Measurements from ENCODE around the gene GLDC. TPM values are rescaled to one million over a fixed set of nuclear protein-coding genes. Genes with fewer than 3 reads are reported as not detected.

Gene GLDC
- total and polyA plus RNA-seq, 4 donors: 26.7 to 102 (median 59.3) TPM

- TF ChIP-seq FOXA2 (IDR thresholded peaks at IDR 0.05) (no peak), HNF4A (conservative IDR thresholded peaks at IDR 0.05) (no peak), REST (IDR thresholded peaks at IDR 0.05) (no peak), RXRA (IDR thresholded peaks at IDR 0.05) (no peak), YY1 (IDR thresholded peaks at IDR 0.05) (no peak), HNF4G (IDR thresholded peaks at IDR 0.05) (no peak), SP1 (IDR thresholded peaks at IDR 0.05) (no peak), NR2F2 (IDR thresholded peaks at IDR 0.05) (no peak), GABPA (IDR thresholded peaks at IDR 0.05 in 1 of 2, conservative IDR thresholded peaks at IDR 0.05 in 1 of 2) (no peak), TAF1 (conservative IDR thresholded peaks at IDR 0.05) (no peak), FOXA1 (IDR thresholded peaks at IDR 0.05) (no peak), JUND (IDR thresholded peaks at IDR 0.05) (no peak), CTCF (IDR thresholded peaks at IDR 0.05; ENCODE audit: low read depth, low read length, missing input control) (no peak), EGR1 (IDR thresholded peaks at IDR 0.05; ENCODE audit: low read depth in 2 of 2) (no peak), RAD21 (IDR thresholded peaks at IDR 0.05) (no peak), ZBTB33 (IDR thresholded peaks at IDR 0.05) (no peak)
- TF ChIP-seq, protein P1, sequence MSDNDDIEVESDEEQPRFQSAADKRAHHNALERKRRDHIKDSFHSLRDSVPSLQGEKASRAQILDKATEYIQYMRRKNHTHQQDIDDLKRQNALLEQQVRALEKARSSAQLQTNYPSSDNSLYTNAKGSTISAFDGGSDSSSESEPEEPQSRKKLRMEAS (IDR thresholded peaks at IDR 0.05): no peak
- TF ChIP-seq, protein P2, sequence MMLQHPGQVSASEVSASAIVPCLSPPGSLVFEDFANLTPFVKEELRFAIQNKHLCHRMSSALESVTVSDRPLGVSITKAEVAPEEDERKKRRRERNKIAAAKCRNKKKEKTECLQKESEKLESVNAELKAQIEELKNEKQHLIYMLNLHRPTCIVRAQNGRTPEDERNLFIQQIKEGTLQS (IDR thresholded peaks at IDR 0.05): no peak
- H3K4me3 ChIP-seq (ENCODE audit: low read depth in 1 of 3, low read length in 3 of 3): no peak overlapping the region
- H3K27me3 ChIP-seq (ENCODE audit: control insufficient read depth in 4 of 4, insufficient read depth in 4 of 4, low read length in 3 of 4): no peaks in the 10 kb centered on the region
- no peaks in the 10 kb centered on the region for H3K36me3 ChIP-seq (ENCODE audit: control insufficient read depth in 4 of 4, insufficient read depth in 3 of 4, low read depth in 1 of 4, low read length in 3 of 4)
- H3K9me3 ChIP-seq (ENCODE audit: control insufficient read depth in 4 of 4, low read length in 3 of 4): no peaks in the 10 kb centered on the region
- peaks cover 13 to 47% (median 35%) of the 10 kb centered on the region in 4 donors for H3K4me1 ChIP-seq (ENCODE audit: control insufficient read depth in 4 of 4, insufficient read depth in 4 of 4, low read length in 3 of 4)
- no peak for DNase-seq (ENCODE audit: low spot score)
- WGBS: 31% methylated on average over 1 of the region's 1 CpG
- H3K9ac ChIP-seq (ENCODE audit: low read depth in 1 of 2, low read length in 2 of 2): no peak overlapping the region
- H3K27ac ChIP-seq (ENCODE audit: low read depth in 1 of 2, low read length in 2 of 2): peak overlapping the region; percentile 86 to 96
Observed at GRCh38 chr9:6665628-6666027, 20.1 kb upstream of the GLDC start.

All from liver (tissue), 9 donors.